K562 (cell line): ENCODE measurements around the gene RXRA. TPM values are rescaled to one million over a fixed set of nuclear protein-coding genes. Genes with fewer than 3 reads are reported as not detected.

Source experiments
- BRF2 ChIP-seq: IDR thresholded peaks from 3 replicates; pipeline ENCODE4 v1.6.1; 2011; ENCODE audit warnings: borderline replicate concordance, mild to moderate bottlenecking; ENCODE audit not compliant: insufficient read length, insufficient read depth
- CBX3 ChIP-seq, 2 experiments: IDR thresholded peaks; 1 replicate in 1 of 2; 2 replicates in 1 of 2; pipeline ENCODE4 v1.6.1; 2012; ENCODE audit warnings: inconsistent platforms in 2 of 2, low read length in 2 of 2, borderline replicate concordance in 1 of 2, control low read depth in 1 of 2
- DDX20 ChIP-seq: fragments of 450-650 bp; IDR thresholded peaks from 2 replicates; pipeline ENCODE4 v1.6.1; 2016; ENCODE audit warnings: missing genetic modification characterization, low read depth, mild to moderate bottlenecking, missing compliant biosample characterization, moderate library complexity
- MIER1 ChIP-seq: fragments of 450-650 bp; IDR thresholded peaks from 2 replicates; pipeline ENCODE4 v1.6.1; 2016; ENCODE audit warnings: antibody characterized with exemption, mild to moderate bottlenecking, low read depth
- MLLT1 ChIP-seq, 2 experiments: fragments of 450-650 bp; IDR thresholded peaks; 2 replicates each; pipeline ENCODE4 v1.6.1; 2016
- MTA2 ChIP-seq: fragments of 450-650 bp; IDR thresholded peaks from 2 replicates; pipeline ENCODE4 v1.6.1; 2016; ENCODE audit warnings: low read depth
- NCOA1 ChIP-seq: fragments of 450-650 bp; IDR thresholded peaks from 2 replicates; pipeline ENCODE4 v1.6.1; 2016; ENCODE audit warnings: low read depth
- NR4A1 ChIP-seq, 2 experiments: fragments of 250-450 bp in 1 of 2; fragments of 450-650 bp in 1 of 2; sonication (Bioruptor Pico) in 1 of 2; IDR thresholded peaks; 2 replicates each; pipeline versions ENCODE4 v1.4.0 to v1.6.1; 2016 to 2020; ENCODE audit warnings: mild to moderate bottlenecking in 2 of 2, missing compliant biosample characterization in 1 of 2, missing genetic modification characterization in 1 of 2, moderate library complexity in 1 of 2
- RNF219 ChIP-seq: fragments of 250-450 bp; sonication (Bioruptor Pico); IDR thresholded peaks from 2 replicates; pipeline ENCODE4 v1.5.0; 2022; ENCODE audit warnings: mild to moderate bottlenecking
- SREBF2 ChIP-seq: sonication (generic); formaldehyde crosslinking; IDR thresholded peaks from 2 replicates; pipeline ENCODE4 v1.4.0; 2020; ENCODE audit warnings: mild to moderate bottlenecking, missing genetic modification reagents
- TCF7L2 ChIP-seq: fragments of 150-350 bp; IDR thresholded peaks from 2 replicates; pipeline ENCODE4 v1.6.1; 2016; ENCODE audit warnings: low read depth, mild to moderate bottlenecking, low read length, moderate library complexity
- XRCC5 ChIP-seq: fragments of 200-400 bp; formaldehyde crosslinking; IDR thresholded peaks from 2 replicates; pipeline ENCODE4 v1.6.1; 2017; ENCODE audit warnings: low read depth, mild to moderate bottlenecking, low read length
- ZMIZ1 ChIP-seq, 2 experiments: fragments of 150-350 bp in 1 of 2; IDR thresholded peaks; 2 replicates each; pipeline ENCODE4 v1.6.1; 2012 to 2016; ENCODE audit warnings: low read depth in 2 of 2, low read length in 2 of 2, mild to moderate bottlenecking in 1 of 2, moderate library complexity in 1 of 2
- ZNF224 ChIP-seq: sonication (generic); formaldehyde crosslinking; IDR thresholded peaks from 2 replicates; pipeline ENCODE4 v1.8.0; 2022; ENCODE audit warnings: mild to moderate bottlenecking, missing genetic modification reagents
- ZNF408 ChIP-seq: fragments of 250-450 bp; sonication (Bioruptor Pico); IDR thresholded peaks from 2 replicates; pipeline ENCODE4 v1.4.0; 2020; ENCODE audit warnings: low read depth, mild to moderate bottlenecking, moderate library complexity
- ZNF668 ChIP-seq: fragments of 250-450 bp; sonication (Bioruptor Pico); IDR thresholded peaks from 2 replicates; pipeline ENCODE4 v1.8.0; 2022; ENCODE audit warnings: mild to moderate bottlenecking, inconsistent platforms
- polyA plus RNA-seq, 8 experiments: library from polyadenylated mRNA; depleted of rRNA in 4 of 8; stranded (reverse) in 5 of 8; unstranded in 3 of 8; fragments of >200 nt; fragmentation: Nextera tagmentation in 2 of 8; fragmentation: Illumina TruSeq in 1 of 8; extraction: Ambion mirVana in 2 of 8; extraction: Trizol in 1 of 8; gene quantifications; 2 replicates each; pipeline versions ENCODE4 v1.2.1 to v1.2.3, GENCODE V29; 2011 to 2014; ENCODE audit warnings: inconsistent platforms in 1 of 8, missing spikeins in 1 of 8
- total RNA-seq, 7 experiments: library from RNA; depleted of rRNA in 6 of 7; stranded (reverse); fragments of >200 nt in 6 of 7; fragmentation: Illumina TruSeq in 2 of 7; extraction: Trizol in 2 of 7; gene quantifications; 2 replicates each; pipeline versions ENCODE4 v1.2.1 to v1.2.3, GENCODE V29; 2011 to 2021; ENCODE audit warnings: low replicate concordance in 1 of 7

Gene RXRA
- total and polyA plus RNA-seq, 9 of the 15 experiments (the other 6 are each of a cell fraction or from before 2014, with no cell fraction given) = 0.35 to 23.6 (median 4.6) TPM

- TF ChIP-seq ZNF224 (CRISPR knock-in tag) (no peak), XRCC5 (no peak), MIER1 (no peak), ZNF408 (no peak), CBX3 (IDR thresholded peaks at IDR 0.05; ENCODE audit: borderline replicate concordance in 1 of 2, low read length in 2 of 2) (no peak), MTA2 (no peak), NCOA1 (no peak), ZNF668 (CRISPR knock-in tag) (no peak), ZMIZ1 (IDR thresholded peaks at IDR 0.05; ENCODE audit: low read depth in 2 of 2, low read length in 2 of 2) (no peak), DDX20 (no peak), TCF7L2 (no peak), SREBF2 (no peak), BRF2 (no peak), MLLT1 (IDR thresholded peaks at IDR 0.05) (no peak), NR4A1 (CRISPR knock-in tag; IDR thresholded peaks at IDR 0.05) (no peak), NR4A1 (tag; IDR thresholded peaks at IDR 0.05) (no peak), RNF219 (CRISPR knock-in tag) (no peak)
Measured at GRCh38 chr9:134370638-134371037, 44.4 kb downstream of the RXRA start (continued).
